Keratinocyte (primary cell): ENCODE results near the gene BMPER.

Experiments
- EZH2 ChIP-seq: IDR thresholded peaks from one replicate; pipeline ENCODE4 v1.6.1; 2012; ENCODE audit warnings: inconsistent platforms, mild to moderate bottlenecking, low read length, moderate library complexity
- TF ChIP-seq, protein P1 (sequence below), 3 experiments: IDR thresholded peaks in 1 of 3; conservative IDR thresholded peaks in 1 of 3; optimal IDR thresholded peaks in 1 of 3; 2 replicates in 2 of 3; 3 replicates in 1 of 3; pipeline versions ENCODE3 to v1.5.1; 2011; ENCODE audit warnings: low read length in 3 of 3, mild to moderate bottlenecking in 3 of 3, moderate library complexity in 2 of 3, control low read depth in 1 of 3, inconsistent platforms in 1 of 3; ENCODE audit not compliant: insufficient read depth in 2 of 3; ENCODE audit errors: extremely low read depth in 1 of 3

DNA sequence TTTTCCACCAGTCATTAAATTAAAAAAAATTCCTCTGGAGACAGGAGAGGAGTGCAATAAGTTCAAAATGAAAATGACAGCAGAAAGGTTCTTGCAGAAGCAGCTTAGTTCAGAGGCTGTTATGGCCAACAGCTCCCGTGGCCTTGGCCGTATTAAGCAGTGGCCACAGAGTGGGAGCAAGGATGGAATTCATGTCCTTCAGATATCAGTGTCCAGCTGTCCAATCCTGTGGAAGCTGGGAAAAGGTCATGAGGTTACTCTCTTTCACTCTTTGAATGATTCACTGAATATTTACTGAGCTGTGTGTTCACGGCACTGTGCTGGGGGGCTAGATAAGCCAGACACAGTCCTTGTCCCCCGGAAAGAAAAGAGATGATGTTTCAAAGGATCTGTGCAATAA, 231.8 kb downstream of the BMPER start:
- TF ChIP-seq, protein P1, sequence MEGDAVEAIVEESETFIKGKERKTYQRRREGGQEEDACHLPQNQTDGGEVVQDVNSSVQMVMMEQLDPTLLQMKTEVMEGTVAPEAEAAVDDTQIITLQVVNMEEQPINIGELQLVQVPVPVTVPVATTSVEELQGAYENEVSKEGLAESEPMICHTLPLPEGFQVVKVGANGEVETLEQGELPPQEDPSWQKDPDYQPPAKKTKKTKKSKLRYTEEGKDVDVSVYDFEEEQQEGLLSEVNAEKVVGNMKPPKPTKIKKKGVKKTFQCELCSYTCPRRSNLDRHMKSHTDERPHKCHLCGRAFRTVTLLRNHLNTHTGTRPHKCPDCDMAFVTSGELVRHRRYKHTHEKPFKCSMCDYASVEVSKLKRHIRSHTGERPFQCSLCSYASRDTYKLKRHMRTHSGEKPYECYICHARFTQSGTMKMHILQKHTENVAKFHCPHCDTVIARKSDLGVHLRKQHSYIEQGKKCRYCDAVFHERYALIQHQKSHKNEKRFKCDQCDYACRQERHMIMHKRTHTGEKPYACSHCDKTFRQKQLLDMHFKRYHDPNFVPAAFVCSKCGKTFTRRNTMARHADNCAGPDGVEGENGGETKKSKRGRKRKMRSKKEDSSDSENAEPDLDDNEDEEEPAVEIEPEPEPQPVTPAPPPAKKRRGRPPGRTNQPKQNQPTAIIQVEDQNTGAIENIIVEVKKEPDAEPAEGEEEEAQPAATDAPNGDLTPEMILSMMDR (optimal IDR thresholded peaks at IDR 0.05 in 1 of 3, IDR thresholded peaks at IDR 0.05 in 1 of 3, conservative IDR thresholded peaks at IDR 0.05 in 1 of 3; ENCODE audit: extremely low read depth in 1 of 3, insufficient read depth in 2 of 3, low read length in 3 of 3), result no peak
- no peak for TF ChIP-seq EZH2
